Trophoblast cell (in vitro differentiated cells and primary cell): ENCODE results near the gene SNPH.
A peak's percentile ranks its signal among the peaks of the same experiment; 100 is the strongest.

Experiments
- DNase-seq, 2 donors: peaks; one replicate each; pipeline ENCODE4 v3.0.0-alpha.2; 2016
- H2AFZ ChIP-seq: 2 replicates; pipeline ENCODE4 v1.6.1; 2013; ENCODE audit warnings: low read length, moderate library complexity, mild to moderate bottlenecking; ENCODE audit not compliant: insufficient read depth, poor library complexity
- H2AK5ac ChIP-seq: 2 replicates; pipeline ENCODE4 v1.6.1; 2013; ENCODE audit warnings: mild to moderate bottlenecking, low read length
- H2BK120ac ChIP-seq: 2 replicates; pipeline ENCODE4 v1.6.1; 2013; ENCODE audit warnings: low read length, mild to moderate bottlenecking, moderate library complexity; ENCODE audit not compliant: insufficient read depth, poor library complexity
- H2BK12ac ChIP-seq: 2 replicates; pipeline ENCODE4 v1.6.1; 2013; ENCODE audit warnings: mild to moderate bottlenecking, low read length, moderate library complexity
- H2BK5ac ChIP-seq: 2 replicates; pipeline ENCODE4 v1.6.1; 2013; ENCODE audit warnings: low read length, low read depth, moderate library complexity, mild to moderate bottlenecking; ENCODE audit not compliant: poor library complexity
- H3K14ac ChIP-seq: 2 replicates; pipeline ENCODE4 v1.6.1; 2013; ENCODE audit warnings: mild to moderate bottlenecking, low read length
- H3K18ac ChIP-seq: 2 replicates; pipeline ENCODE4 v1.6.1; 2013; ENCODE audit warnings: mild to moderate bottlenecking, low read length
- H3K23ac ChIP-seq: 2 replicates; pipeline ENCODE4 v1.6.1; 2013; ENCODE audit warnings: low read length
- H3K27ac ChIP-seq: 2 replicates; pipeline ENCODE4 v1.5.1; 2013; ENCODE audit warnings: low read depth, mild to moderate bottlenecking, inconsistent platforms, low read length, moderate library complexity
- H3K27me3 ChIP-seq: 2 replicates; pipeline ENCODE4 v1.6.1; 2013; ENCODE audit warnings: inconsistent platforms, mild to moderate bottlenecking, low read length, moderate library complexity; ENCODE audit not compliant: insufficient read depth
- H3K36me3 ChIP-seq, 2 experiments: 1 replicate in 1 of 2; 2 replicates in 1 of 2; pipeline ENCODE4 v1.6.1; 2013; ENCODE audit warnings: low read length in 2 of 2, mild to moderate bottlenecking in 2 of 2, moderate library complexity in 1 of 2; ENCODE audit not compliant: insufficient read depth in 2 of 2, control insufficient read depth in 1 of 2
- H3K4ac ChIP-seq: 2 replicates; pipeline ENCODE4 v1.6.1; 2013; ENCODE audit warnings: low read depth, mild to moderate bottlenecking, low read length, moderate library complexity
- H3K4me1 ChIP-seq, 2 experiments: 1 replicate in 1 of 2; 2 replicates in 1 of 2; pipeline ENCODE4 v1.6.1; 2013; ENCODE audit warnings: low read length in 2 of 2, mild to moderate bottlenecking in 2 of 2, moderate library complexity in 1 of 2; ENCODE audit not compliant: insufficient read depth in 2 of 2, control insufficient read depth in 1 of 2
- H3K4me2 ChIP-seq: 2 replicates; pipeline ENCODE4 v1.6.1; 2013; ENCODE audit warnings: inconsistent platforms, mild to moderate bottlenecking, low read length, moderate library complexity
- H3K4me3 ChIP-seq: 2 replicates; pipeline ENCODE4 v1.5.1; 2013; ENCODE audit warnings: mild to moderate bottlenecking, low read depth, low read length, inconsistent platforms
- H3K79me1 ChIP-seq: one replicate; pipeline ENCODE4 v1.6.1; 2013; ENCODE audit warnings: low read length
- H3K79me2 ChIP-seq: 2 replicates; pipeline ENCODE4 v1.6.1; 2013; ENCODE audit warnings: low read length, mild to moderate bottlenecking; ENCODE audit not compliant: control insufficient read depth, insufficient read depth, poor library complexity
- H3K9ac ChIP-seq: 2 replicates; pipeline ENCODE4 v1.6.1; 2013; ENCODE audit warnings: mild to moderate bottlenecking, low read length
- H3K9me3 ChIP-seq: 2 replicates; pipeline ENCODE4 v1.6.1; 2013; ENCODE audit warnings: low read depth, mild to moderate bottlenecking, control low read depth, inconsistent platforms, low read length; ENCODE audit not compliant: insufficient read depth
- H4K12ac ChIP-seq: 2 replicates; pipeline ENCODE4 v1.6.1; 2013; ENCODE audit warnings: low read depth, mild to moderate bottlenecking, low read length, moderate library complexity
- H4K8ac ChIP-seq: 2 replicates; pipeline ENCODE4 v1.6.1; 2013; ENCODE audit warnings: low read depth, mild to moderate bottlenecking, low read length, moderate library complexity
- H4K91ac ChIP-seq: one replicate; pipeline ENCODE4 v1.6.1; 2013; ENCODE audit warnings: low read depth, mild to moderate bottlenecking, low read length, moderate library complexity
- WGBS: extraction: QIAGEN DNeasy Blood & Tissue Kit; methylation state at CpG from one replicate; pipeline ENCODE4 v1.1.7; 2013; ENCODE audit warnings: missing lambda C conversion rate; ENCODE audit not compliant: insufficient read length, insufficient coverage; ENCODE audit errors: extremely low coverage; 5-methylcytosine and 5-hydroxymethylcytosine counted together

SNPH gene

GRCh38 chr20:1300083-1300840 lies 34.2 kb downstream of the SNPH start:
- Histone ChIP-seq H4K91ac (no peak overlapping the region), H3K18ac (no peak overlapping the region), H3K14ac (no peak overlapping the region), H2BK12ac (no peak overlapping the region), H3K4me3 (no peak overlapping the region), H3K79me1 (no peaks in the 10 kb centered on the region), H3K4me1 (no peaks in the 10 kb centered on the region), H2AK5ac (no peak overlapping the region), H3K23ac (no peak overlapping the region), H3K27me3 (no peaks in the 10 kb centered on the region), H3K4ac (no peak overlapping the region), H2BK120ac (no peak overlapping the region), H3K79me2 (no peaks in the 10 kb centered on the region), H3K4me2 (no peak overlapping the region), H2BK5ac (no peak overlapping the region), H3K27ac (no peak overlapping the region), H3K36me3 (no peaks in the 10 kb centered on the region), H2AFZ (no peak overlapping the region), H3K9me3 (peaks cover 8% of the 10 kb centered on the region), H3K9ac (no peak overlapping the region), H4K8ac (no peak overlapping the region), H4K12ac (no peak overlapping the region)
- no CpG with 5 or more reads among the region's 18 CpGs for WGBS
- DNase-seq = no peak

- Histone ChIP-seq H2AFZ (no peak overlapping the region), H3K27ac (no peak overlapping the region), H4K8ac (no peak overlapping the region), H3K4me2 (no peak overlapping the region), H3K4ac (no peak overlapping the region), H3K36me3 (no peaks in the 10 kb centered on the region), H3K14ac (no peak overlapping the region), H3K4me3 (no peak overlapping the region), H3K9ac (no peak overlapping the region), H2BK5ac (no peak overlapping the region), H3K23ac (no peak overlapping the region), H4K12ac (no peak overlapping the region), H3K4me1 (no peaks in the 10 kb centered on the region), H3K18ac (no peak overlapping the region), H2BK12ac (no peak overlapping the region), H3K27me3 (no peaks in the 10 kb centered on the region), H3K9me3 (peaks cover 6% of the 10 kb centered on the region), H4K91ac (no peak overlapping the region), H3K79me1 (no peaks in the 10 kb centered on the region), H2AK5ac (no peak overlapping the region), H2BK120ac (no peak overlapping the region), H3K79me2 (no peaks in the 10 kb centered on the region)
- no peak for DNase-seq
- no CpG with 5 or more reads among the region's 9 CpGs for WGBS
Observed at GRCh38 chr20:1301031-1301529, 35.0 kb downstream of the SNPH start.

DNA sequence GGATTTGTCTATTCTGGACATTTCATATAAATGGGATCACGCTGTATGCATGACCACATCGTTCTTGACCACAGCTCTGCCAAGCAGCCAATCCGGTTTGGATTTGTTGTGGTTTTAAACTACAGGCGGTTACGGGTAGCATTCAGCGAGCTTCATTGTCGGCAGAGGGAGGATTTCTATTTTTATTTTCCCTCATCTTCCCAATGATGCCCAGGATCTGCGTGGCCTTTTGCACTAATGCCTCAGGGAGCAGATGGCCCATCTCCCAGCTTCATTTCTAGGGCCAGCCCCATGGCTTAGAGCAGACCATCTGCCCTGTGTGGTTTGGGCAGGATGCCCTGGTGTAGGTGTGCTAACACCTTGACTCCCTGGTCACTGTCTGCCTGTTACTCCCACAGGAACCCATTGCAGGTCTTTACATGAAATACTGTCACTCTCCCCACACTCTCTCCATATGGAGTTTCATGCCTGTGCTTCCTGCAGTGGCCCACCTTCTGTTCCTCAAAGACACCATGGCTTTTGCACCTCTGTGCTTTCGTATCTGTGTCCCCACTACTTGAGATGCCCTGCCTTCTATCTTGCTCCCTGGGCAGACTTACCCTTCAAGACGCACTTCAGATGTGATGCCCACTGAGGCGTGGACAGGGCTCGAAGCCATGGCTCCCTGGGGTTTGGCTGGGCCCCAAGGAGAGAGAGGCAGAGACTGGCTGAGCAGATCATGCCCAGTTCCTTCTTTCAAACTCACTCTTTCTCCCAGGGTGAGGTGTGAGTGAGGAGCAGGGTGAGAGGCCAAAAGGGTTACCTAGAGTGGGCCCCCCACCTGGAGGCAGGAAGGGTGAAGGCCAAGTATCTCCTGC lies 36.8 kb downstream of the SNPH start:
- Histone ChIP-seq H3K79me1 (no peaks in the 10 kb centered on the region), H3K14ac (no peak overlapping the region), H4K8ac (no peak overlapping the region), H3K27ac (no peak overlapping the region), H3K36me3 (no peaks in the 10 kb centered on the region), H2AFZ (no peak overlapping the region), H4K91ac (no peak overlapping the region), H3K4ac (no peak overlapping the region), H2BK5ac (no peak overlapping the region), H3K4me1 (no peaks in the 10 kb centered on the region), H3K4me3 (no peak overlapping the region), H3K18ac (no peak overlapping the region), H3K23ac (no peak overlapping the region), H3K9me3 (peaks cover 4% of the 10 kb centered on the region), H2BK12ac (no peak overlapping the region), H2AK5ac (no peak overlapping the region), H4K12ac (no peak overlapping the region), H3K4me2 (no peak overlapping the region), H2BK120ac (no peak overlapping the region), H3K79me2 (no peaks in the 10 kb centered on the region), H3K27me3 (no peaks in the 10 kb centered on the region), H3K9ac (no peak overlapping the region)
- peak in 1 of 2 donors; percentile 26 for DNase-seq
- no CpG with 5 or more reads among the region's 12 CpGs for WGBS

DNA sequence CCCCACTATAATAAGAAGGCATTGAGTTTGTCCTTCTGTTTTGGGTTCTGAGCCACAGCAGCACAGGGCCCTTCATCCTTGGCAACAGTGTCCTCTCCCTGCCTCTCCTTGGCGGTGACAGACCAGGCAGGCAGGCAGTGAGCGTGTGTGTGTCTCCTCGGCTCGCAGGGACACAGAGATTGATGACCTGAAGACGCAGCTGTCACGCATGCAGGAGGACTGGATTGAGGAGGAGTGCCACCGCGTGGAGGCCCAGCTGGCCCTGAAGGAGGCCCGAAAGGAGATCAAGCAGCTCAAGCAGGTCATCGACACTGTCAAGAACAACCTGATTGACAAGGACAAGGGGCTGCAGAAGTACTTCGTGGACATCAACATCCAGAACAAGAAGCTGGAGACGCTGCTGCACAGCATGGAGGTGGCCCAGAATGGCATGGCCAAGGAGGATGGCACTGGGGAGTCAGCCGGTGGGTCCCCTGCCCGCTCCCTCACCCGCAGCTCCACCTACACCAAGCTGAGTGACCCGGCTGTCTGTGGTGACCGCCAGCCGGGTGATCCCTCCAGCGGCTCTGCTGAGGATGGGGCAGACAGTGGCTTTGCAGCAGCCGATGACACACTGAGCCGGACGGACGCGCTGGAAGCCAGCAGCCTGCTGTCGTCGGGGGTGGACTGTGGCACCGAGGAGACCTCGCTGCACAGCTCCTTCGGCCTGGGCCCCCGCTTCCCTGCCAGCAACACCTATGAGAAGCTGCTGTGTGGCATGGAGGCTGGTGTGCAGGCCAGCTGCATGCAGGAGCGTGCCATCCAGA lies 38.8 kb downstream of the SNPH start:
- Histone ChIP-seq H3K23ac (no peak overlapping the region), H4K91ac (no peak overlapping the region), H3K27ac (no peak overlapping the region), H2BK12ac (no peak overlapping the region), H3K4ac (no peak overlapping the region), H2BK120ac (no peak overlapping the region), H3K14ac (no peak overlapping the region), H2BK5ac (no peak overlapping the region), H4K8ac (no peak overlapping the region), H3K4me3 (no peak overlapping the region), H3K79me2 (no peaks in the 10 kb centered on the region), H3K9me3 (no peaks in the 10 kb centered on the region), H2AK5ac (no peak overlapping the region), H3K4me1 (no peaks in the 10 kb centered on the region), H3K36me3 (no peaks in the 10 kb centered on the region), H2AFZ (no peak overlapping the region), H4K12ac (no peak overlapping the region), H3K9ac (peak overlapping the region; percentile 41), H3K18ac (no peak overlapping the region), H3K27me3 (no peaks in the 10 kb centered on the region), H3K4me2 (no peak overlapping the region), H3K79me1 (no peaks in the 10 kb centered on the region)
- no peak for DNase-seq
- no CpG with 5 or more reads among the region's 31 CpGs for WGBS
